NCI-H146 treated with DMSO at 0.1 percent for 48 hours (cell line): ENCODE data around the gene OPN4.

Source experiments
- DNase-seq: peaks from one replicate; lab custom pipeline; 2025; ENCODE audit not compliant: unreplicated experiment; lab: John Stamatoyannopoulos, UW

The OPN4 gene

GRCh38 chr10:86677374-86677773 lies 23.0 kb downstream of the OPN4 start:
- DNase-seq: no peak

- DNase-seq: no peak
These were observed 24.8 kb downstream of the OPN4 start for GRCh38 chr10:86678999-86679792.

DNA sequence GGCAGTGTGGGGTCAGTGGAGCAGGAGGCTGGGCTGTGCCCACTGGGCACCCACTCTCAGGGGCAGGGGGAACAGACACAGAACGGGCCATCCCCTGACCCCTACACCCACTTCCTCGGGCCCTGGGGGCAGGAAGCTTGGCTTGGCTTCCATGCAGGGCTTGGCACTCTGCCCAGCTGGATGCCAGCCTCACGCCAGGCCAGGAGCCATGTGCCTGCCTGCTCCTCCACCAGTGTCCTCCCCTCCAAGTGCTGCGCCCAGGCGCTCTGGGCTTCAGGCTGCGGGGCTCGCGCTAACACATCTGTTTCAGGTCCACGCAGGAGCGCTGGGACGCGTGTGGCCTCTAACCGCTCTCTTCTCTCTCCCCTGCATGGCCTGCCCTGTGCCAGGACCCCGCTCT lies 26.7 kb downstream of the OPN4 start:
- DNase-seq: no peak

DNA sequence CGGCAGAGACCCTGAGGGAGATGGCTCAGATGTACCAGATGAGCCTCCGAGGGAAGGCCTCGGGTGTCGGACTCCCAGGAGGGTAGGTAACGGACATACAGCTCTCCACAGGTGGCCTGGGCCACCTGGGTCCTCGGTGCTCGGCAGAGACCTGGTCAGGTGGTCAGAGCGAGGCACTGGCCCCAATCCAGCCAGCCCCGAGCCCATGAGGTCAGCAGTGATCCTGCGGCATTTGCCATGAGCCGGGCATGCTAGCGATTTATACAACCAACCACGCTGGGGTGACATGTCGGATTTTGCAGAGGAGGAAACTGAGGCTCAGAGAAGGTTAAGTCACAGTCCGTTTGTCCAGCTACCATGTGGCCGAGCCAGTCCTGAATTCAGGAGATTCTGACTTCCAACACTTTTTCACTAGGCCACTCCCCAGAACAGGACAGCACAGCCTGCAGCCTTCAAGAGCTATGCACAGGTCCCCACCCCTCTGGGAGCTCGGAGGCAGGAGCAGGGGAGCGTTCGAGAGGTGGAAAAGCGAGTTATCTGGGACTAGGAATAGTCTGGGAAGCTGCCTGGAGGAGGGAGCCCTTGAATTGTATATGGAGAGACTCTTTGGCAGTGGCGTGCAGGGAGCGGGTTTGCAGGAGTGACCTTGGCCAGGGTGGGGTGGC lies 27.5 kb downstream of the OPN4 start:
- no peak for DNase-seq

DNA sequence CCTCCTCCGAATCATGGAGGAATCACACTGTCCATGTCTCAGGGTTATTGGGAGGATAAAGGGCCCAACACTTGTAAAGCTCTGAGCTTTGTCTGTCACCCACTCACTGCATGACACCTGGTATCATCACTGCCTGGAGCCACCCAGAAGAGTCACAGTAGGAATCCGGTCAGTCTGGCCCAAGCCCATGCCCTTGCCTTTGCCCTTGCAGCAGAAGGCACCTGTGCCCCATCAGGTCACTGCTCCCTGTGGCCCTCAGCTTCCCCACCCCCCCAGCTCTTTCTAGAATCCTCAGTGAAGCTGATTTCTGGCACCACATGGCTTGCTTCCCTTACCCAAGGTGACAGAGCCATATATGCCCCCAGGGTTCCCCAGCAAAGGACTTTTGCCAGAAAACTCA lies 28.3 kb downstream of the OPN4 start:
- DNase-seq: no peak

GRCh38 chr10:86684331-86685097 lies 30.2 kb downstream of the OPN4 start:
- peak; percentile 18 for DNase-seq

- no peak for DNase-seq
These were observed 31.1 kb downstream of the OPN4 start for GRCh38 chr10:86685416-86685815.

DNA sequence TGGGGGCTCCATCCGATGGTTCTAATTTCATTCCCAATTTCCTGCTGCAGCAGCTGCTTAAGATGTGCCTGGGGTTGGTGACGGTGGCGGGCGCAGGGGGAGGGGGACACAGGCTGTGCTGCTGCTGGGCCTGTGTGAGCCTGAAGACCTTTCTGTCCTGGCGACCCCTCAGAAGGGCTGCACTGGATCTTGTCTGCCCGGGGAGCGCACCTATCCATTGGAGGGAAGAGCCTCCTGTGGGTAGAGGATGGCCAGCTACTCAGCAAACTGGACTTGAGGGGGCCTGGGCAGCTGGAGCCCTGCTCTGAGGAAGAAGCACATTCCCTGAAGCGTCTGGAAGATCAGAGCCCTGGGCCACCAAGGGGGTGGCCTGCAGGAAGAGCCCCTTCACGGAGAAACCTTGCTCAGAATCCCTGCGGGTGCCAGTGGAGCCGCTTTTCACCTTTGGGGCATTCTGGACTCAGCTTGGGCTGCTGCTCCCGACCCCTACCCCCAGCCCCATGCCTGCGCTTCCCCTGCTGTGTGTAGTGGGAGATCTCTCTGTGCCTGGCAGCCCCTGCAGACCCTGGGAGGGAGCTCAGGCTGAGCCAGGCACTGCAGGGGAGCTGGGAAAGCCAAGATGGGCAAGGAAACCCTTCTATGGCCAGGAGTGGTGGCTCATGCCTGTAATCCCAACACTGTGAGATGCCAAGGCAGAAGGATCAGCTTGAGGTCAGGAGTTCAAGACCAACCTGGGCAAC lies 31.7 kb downstream of the OPN4 start:
- DNase-seq: no peak

DNA sequence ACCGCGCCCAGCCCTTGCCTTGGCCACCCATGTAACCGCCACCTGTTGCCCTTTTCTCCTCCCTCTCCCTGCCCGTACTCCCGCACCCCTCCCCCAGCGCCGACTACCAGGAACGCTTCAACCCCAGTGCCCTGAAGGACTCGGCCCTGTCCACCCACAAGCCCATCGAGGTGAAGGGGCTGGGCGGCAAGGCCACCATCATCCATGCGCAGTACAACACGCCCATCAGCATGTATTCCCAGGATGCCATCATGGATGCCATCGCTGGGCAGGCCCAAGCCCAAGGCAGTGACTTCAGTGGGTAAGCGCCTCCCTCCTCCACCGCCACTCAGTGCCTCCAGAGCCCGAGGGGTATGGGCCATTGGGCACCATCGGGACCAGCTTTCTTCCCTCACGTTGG lies 32.6 kb downstream of the OPN4 start:
- DNase-seq: no peak

DNA sequence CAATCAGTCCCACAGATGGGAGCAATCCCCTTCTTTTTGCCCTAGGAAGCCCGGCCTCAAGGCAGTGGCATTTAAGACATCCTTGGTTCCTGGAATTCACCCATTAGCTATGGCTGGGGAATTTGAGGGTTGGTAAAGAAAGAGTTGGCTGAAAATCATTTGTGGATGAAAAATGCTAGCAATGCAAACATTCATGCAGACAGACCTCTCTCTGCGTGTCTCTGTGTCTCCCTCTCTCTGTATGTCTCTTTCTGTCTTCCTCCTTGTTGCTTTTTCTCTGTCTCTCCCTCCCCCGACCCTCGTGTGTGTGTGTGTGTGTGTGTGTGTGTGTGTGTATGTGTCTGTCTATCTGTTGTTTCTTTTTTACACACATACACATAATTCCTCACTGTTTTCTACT lies 33.4 kb downstream of the OPN4 start:
- DNase-seq: no peak

GRCh38 chr10:86688398-86688921 lies 34.1 kb downstream of the OPN4 start:
- peak; percentile 50 for DNase-seq

GRCh38 chr10:86689146-86689545 lies 34.8 kb downstream of the OPN4 start:
- no peak for DNase-seq

DNA sequence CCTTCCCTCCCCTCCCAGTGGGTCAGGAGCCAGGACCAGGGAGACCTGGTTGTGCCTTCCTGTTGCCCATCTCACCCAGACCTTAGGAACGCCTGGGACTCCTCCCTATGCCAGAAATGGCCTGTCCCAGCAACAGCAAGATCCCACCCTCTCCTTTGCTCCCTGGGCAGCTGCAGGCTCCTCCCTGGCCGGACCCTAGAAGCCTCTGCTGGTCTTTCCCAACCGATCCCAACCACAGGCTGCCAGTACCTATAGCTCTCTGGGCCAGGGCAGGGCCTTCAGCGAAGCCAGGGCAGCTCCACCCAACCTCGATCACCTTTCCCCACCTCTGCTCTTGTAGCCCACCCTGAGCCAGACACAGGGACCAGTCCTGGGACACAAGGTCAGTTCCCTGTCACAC lies 35.9 kb downstream of the OPN4 start:
- DNase-seq: no peak

GRCh38 chr10:86690657-86691084 lies 36.3 kb downstream of the OPN4 start:
- DNase-seq: no peak

- DNase-seq: no peak
These were observed 37.1 kb downstream of the OPN4 start for GRCh38 chr10:86691333-86692022.

- no peak for DNase-seq
These were observed 37.7 kb downstream of the OPN4 start for GRCh38 chr10:86692023-86692514.

GRCh38 chr10:86692664-86693063 lies 38.3 kb downstream of the OPN4 start:
- DNase-seq: no peak

DNA sequence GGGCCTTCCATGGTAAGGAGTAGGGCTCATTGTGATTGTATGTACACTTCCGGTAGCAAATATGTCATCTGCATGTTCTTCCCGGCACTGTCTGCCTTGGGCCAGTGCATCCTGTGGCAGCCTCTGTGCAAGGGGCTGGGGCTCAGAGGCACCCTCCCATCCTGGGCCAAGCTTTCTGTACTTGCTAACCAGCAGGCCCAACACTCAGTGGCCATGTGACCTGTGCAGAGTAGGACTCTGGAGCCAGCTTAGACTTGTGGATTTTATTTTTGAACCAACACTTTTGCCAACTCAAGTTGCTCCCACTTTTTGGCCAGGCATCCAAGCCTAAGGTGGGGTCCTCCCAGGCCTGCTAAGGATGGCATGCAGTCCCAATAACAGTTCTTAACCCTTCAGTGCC lies 38.9 kb downstream of the OPN4 start:
- DNase-seq: no peak

- DNase-seq: no peak
These were observed 39.5 kb downstream of the OPN4 start for GRCh38 chr10:86693721-86694369.
